ENCODE data around the gene CERT1. TPM values are rescaled to one million over a fixed set of nuclear protein-coding genes. Genes with fewer than 3 reads are reported as not detected.

Gene CERT1
- total and polyA plus RNA-seq, 2 experiments from 2014 or later, result 15.6 to 42.0 TPM

GRCh38 chr5:75358117-75358516 lies 153.3 kb downstream of the CERT1 start:
- 98% methylated on average over 3 of the region's 3 CpGs for WGBS (ENCODE audit: low lambda C conversion rate, missing lambda C conversion rate)
- H3K27ac ChIP-seq, result no peak overlapping the region
- no peaks in the 10 kb centered on the region for H3K9me3 ChIP-seq (ENCODE audit: low read depth)
- TF ChIP-seq CTCF (IDR thresholded peaks at IDR 0.05; ENCODE audit: poor library complexity) (no peak), EZH2phosphoT487 (IDR thresholded peaks at IDR 0.05; ENCODE audit: low read depth, severe bottlenecking, unreplicated experiment) (no peak), EZH2 (IDR thresholded peaks at IDR 0.05; ENCODE audit: borderline replicate concordance) (no peak)
- H3K79me2 ChIP-seq, result peaks cover 6% of the 10 kb centered on the region
- no peak overlapping the region for H3K4me2 ChIP-seq
- H4K20me1 ChIP-seq (ENCODE audit: insufficient read depth, poor library complexity, severe bottlenecking), result peaks cover 19% of the 10 kb centered on the region
- no peaks in the 10 kb centered on the region for H3K27me3 ChIP-seq
- DNase-seq (ENCODE audit: low spot score), result no peak
- H2AFZ ChIP-seq, result no peak overlapping the region
- peaks cover 9% of the 10 kb centered on the region for H3K36me3 ChIP-seq (replicated peaks; ENCODE audit: insufficient read depth, low read depth)
- H3K9me2 ChIP-seq (replicated peaks; ENCODE audit: insufficient read depth), result no peaks in the 10 kb centered on the region
- H3K4me3 ChIP-seq, result no peak overlapping the region
- no peaks in the 10 kb centered on the region for H3K4me1 ChIP-seq (ENCODE audit: insufficient read depth)

GRCh38 chr5:75356719-75357118 lies 154.7 kb downstream of the CERT1 start:
- Histone ChIP-seq H4K20me1 (ENCODE audit: insufficient read depth, poor library complexity, severe bottlenecking) (peaks cover 23% of the 10 kb centered on the region), H2AFZ (no peak overlapping the region), H3K27ac (no peak overlapping the region), H3K79me2 (peaks cover 14% of the 10 kb centered on the region), H3K36me3 (replicated peaks; ENCODE audit: insufficient read depth, low read depth) (peaks cover 11% of the 10 kb centered on the region), H3K4me2 (no peak overlapping the region), H3K9me3 (ENCODE audit: low read depth) (no peaks in the 10 kb centered on the region), H3K4me1 (ENCODE audit: insufficient read depth) (no peaks in the 10 kb centered on the region), H3K27me3 (no peaks in the 10 kb centered on the region), H3K9me2 (replicated peaks; ENCODE audit: insufficient read depth) (no peaks in the 10 kb centered on the region), H3K4me3 (no peak overlapping the region)
- TF ChIP-seq CTCF (IDR thresholded peaks at IDR 0.05; ENCODE audit: poor library complexity) (no peak), EZH2 (IDR thresholded peaks at IDR 0.05; ENCODE audit: borderline replicate concordance) (no peak), EZH2phosphoT487 (IDR thresholded peaks at IDR 0.05; ENCODE audit: low read depth, severe bottlenecking, unreplicated experiment) (no peak)
- WGBS (ENCODE audit: low lambda C conversion rate, missing lambda C conversion rate), result 93% methylated on average over 7 of the region's 7 CpGs
- DNase-seq (ENCODE audit: low spot score), result no peak

DNA sequence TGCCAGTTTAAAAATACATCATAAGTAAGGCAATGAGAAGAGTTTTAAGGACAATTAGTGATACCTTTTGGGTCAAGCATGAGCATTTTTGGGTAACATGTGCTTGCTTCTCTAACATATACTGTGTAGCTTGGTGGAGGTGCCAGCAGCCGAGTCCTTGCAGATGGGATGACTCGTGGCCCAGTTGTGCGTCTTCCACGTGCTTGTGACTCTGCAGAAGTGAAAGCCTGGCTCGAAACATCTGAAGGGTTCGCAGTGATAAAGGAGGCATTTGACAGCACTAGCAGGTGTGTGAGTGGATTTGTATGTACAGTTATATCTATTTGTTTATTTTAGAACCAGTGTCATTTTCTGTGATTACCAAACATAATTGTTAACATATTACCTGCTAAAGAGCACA lies 156.2 kb downstream of the CERT1 start:
- no peak for TF ChIP-seq EZH2phosphoT487 (IDR thresholded peaks at IDR 0.05; ENCODE audit: low read depth, severe bottlenecking, unreplicated experiment)
- no peaks in the 10 kb centered on the region for H3K4me1 ChIP-seq (ENCODE audit: insufficient read depth)
- peaks cover 24% of the 10 kb centered on the region for H3K36me3 ChIP-seq (replicated peaks; ENCODE audit: insufficient read depth, low read depth)

DNA sequence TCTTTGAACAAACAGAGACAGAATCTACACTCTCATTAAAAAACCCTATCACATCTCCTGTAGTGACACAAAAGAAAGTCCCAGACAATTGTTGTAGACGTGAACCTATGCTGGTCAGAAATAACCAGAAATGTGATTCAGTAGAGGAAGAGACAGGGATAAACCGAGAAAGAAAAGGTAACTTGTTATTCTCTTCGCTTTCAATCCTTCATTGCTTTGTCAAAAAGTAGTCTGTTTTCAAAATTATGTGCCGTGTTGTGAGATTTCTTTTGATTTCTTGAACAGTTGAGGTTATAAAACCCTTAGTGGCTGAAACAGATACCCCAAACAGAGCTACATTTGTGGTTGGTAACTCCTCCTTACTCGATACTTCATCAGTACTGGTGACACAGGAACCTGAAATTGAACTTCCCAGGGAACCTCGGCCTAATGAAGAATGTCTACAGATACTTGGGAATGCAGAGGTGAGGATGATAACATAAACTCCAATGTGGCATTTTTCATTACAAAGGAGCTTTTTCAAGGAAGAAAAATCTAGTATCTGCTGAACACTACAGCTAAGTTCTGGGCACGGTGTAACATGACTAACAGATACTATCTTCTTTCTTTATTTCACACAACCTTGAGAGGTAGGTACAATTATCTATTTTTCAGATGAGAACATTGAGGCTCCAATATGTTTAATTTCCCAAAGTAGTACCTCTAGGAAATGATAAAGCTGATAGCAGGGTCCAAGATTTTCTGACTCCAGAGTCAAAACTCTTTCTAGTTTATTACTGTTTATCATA lies 160.1 kb downstream of the CERT1 start:
- Histone ChIP-seq H3K4me2 (no peak overlapping the region), H4K20me1 (ENCODE audit: insufficient read depth, poor library complexity, severe bottlenecking) (peaks cover 53% of the 10 kb centered on the region), H3K27me3 (no peaks in the 10 kb centered on the region), H3K4me3 (no peak overlapping the region), H2AFZ (no peak overlapping the region), H3K27ac (no peak overlapping the region), H3K36me3 (replicated peaks; ENCODE audit: insufficient read depth, low read depth) (peaks cover 42% of the 10 kb centered on the region), H3K79me2 (peaks cover 65% of the 10 kb centered on the region), H3K4me1 (ENCODE audit: insufficient read depth) (no peaks in the 10 kb centered on the region), H3K9me2 (replicated peaks; ENCODE audit: insufficient read depth) (no peaks in the 10 kb centered on the region), H3K9me3 (ENCODE audit: low read depth) (no peaks in the 10 kb centered on the region)
- TF ChIP-seq EZH2phosphoT487 (IDR thresholded peaks at IDR 0.05; ENCODE audit: low read depth, severe bottlenecking, unreplicated experiment), result no peak
- TF ChIP-seq CTCF (IDR thresholded peaks at IDR 0.05; ENCODE audit: poor library complexity), result no peak
- TF ChIP-seq EZH2 (IDR thresholded peaks at IDR 0.05; ENCODE audit: borderline replicate concordance), result no peak
- 97% methylated on average over 7 of the region's 7 CpGs for WGBS (ENCODE audit: low lambda C conversion rate, missing lambda C conversion rate)
- no peak for DNase-seq (ENCODE audit: low spot score)

More for the DNA sequence above, 156.2 kb downstream of the CERT1 start:
- no peaks in the 10 kb centered on the region for H3K9me2 ChIP-seq (replicated peaks; ENCODE audit: insufficient read depth)
- no peaks in the 10 kb centered on the region for H3K9me3 ChIP-seq (ENCODE audit: low read depth)
- H3K79me2 ChIP-seq, result peaks cover 26% of the 10 kb centered on the region
- no peaks in the 10 kb centered on the region for H3K27me3 ChIP-seq
- H3K27ac ChIP-seq, result no peak overlapping the region
- no peak overlapping the region for H3K4me2 ChIP-seq
- H4K20me1 ChIP-seq (ENCODE audit: insufficient read depth, poor library complexity, severe bottlenecking), result peaks cover 30% of the 10 kb centered on the region
- 91% methylated on average over 6 of the region's 6 CpGs for WGBS (ENCODE audit: low lambda C conversion rate, missing lambda C conversion rate)
- H3K4me3 ChIP-seq, result no peak overlapping the region
- no peak overlapping the region for H2AFZ ChIP-seq
- DNase-seq (ENCODE audit: low spot score), result no peak
